HG02970 (cell line): Measurements from ENCODE around the gene C1QTNF2.

ENCODE experiments used
- ATAC-seq: cut with Tn5 transposase; IDR thresholded peaks from one replicate; pipeline ENCODE4 v1.9.1; 2021; ENCODE audit warnings: mild to moderate bottlenecking, moderate library complexity, moderate number of reproducible peaks; ENCODE audit not compliant: unreplicated experiment, low FRiP score

The C1QTNF2 gene

DNA sequence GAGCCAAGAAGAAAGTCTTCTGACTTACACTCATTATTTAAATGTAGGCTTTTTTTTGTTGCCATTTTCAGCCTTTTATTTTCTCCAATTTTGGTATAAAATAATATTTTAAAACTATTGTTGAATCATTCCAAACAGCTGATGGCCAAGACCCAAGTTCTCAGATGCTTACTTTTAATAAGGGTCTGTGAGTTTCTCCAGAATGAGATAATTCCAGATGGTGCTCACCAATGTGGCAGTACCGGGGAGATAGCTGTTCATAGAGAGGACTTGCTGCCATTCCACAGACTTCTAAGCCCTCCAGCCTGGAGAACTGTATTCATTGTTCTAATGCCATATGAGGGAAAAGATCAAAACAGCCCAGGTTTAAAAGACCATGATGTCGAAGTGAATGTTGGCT, 5.3 kb upstream of the C1QTNF2 start:
- no peak for ATAC-seq

DNA sequence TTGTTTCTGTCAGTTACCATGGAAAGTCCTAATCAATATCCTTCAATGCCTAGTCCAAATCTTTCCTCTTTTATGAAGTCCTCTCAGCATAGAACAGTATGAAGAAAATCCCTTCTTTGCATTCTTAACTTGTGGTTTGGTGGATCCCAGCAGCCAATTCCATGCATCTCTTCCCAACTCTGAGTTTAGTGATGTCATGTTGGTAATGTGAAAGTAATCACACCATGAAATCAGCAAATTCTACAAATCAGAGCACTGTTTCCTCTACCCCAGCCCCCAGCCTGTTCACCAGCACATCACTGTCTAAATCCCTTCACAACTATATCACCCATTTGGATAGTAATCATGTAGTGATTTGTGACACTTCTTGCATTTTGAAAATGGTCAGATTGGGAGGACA, 4.7 kb upstream of the C1QTNF2 start:
- no peak for ATAC-seq

DNA sequence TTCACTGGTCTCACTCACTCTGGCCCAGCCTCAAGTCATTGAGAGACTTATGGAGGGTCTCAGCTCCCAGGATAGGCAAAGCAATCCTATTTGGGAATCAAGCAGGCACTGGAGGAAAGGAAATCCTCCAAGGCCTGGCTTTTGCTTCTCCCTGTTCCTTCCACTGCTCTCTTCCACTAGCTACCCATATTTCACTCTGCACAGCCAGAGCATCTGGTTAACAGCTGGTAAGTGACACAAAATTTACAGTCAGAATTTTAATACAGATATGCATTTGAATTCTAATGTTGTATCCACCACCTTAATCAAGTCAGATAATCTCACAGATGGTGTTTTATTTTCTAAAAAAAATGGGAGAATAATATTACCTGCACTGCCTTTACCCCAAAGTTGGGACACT, 868 bp upstream of the C1QTNF2 start:
- ATAC-seq = no peak

DNA sequence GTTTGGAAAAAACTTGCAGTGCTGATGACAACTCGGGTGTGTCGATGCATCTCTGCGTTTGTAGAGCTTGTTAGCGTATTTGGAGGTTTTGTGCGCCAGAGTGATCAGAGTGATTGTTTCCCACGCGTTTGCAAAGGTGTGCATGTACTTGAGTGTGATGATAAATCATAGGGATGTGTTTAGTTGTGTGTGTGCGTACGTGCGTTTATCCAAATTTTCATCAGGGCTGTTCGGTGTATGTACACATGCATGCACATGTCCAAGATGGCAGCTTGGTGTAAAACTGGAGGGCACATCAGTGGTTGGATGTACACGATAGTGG, 248 bp upstream of the C1QTNF2 start:
- ATAC-seq = no peak

DNA sequence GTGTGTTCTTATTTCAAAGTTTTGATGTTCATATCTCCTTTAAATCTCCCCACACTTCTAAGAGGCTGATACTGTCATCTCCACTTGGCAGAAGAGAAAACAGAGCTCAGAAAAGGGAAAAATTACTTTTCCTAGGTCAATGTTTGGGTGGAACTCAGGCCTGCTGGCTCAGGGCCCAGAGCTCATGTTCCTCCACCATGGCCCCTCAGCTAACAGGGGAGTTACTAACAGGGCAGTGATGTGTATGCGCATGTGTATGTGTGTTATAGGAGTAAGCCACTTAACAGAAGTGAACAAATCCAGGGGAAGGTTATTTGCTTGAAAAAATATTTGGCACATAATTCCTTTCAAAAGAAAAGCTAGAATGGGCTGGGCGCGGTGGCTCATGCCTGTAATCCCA, 2.5 kb downstream of the C1QTNF2 start:
- no peak for ATAC-seq

DNA sequence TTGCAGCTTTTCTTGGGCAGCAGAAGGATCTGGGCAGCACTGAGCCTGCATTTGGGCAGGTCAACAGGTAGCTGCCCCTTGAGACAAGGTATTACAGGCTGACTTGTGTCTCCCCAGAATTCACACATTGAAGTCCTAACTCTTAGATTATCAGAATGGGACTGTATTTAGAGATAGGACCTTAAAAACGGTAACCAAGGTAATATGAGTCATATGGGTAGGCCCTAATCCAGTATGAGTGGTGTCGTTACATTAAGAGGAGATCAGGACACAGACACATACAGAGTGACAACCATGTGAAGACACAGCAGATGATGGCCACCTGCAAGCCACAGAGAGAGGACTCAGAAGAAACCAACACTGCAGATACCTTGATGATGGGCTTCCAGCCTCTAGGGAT, 3.2 kb downstream of the C1QTNF2 start:
- ATAC-seq = no peak

DNA sequence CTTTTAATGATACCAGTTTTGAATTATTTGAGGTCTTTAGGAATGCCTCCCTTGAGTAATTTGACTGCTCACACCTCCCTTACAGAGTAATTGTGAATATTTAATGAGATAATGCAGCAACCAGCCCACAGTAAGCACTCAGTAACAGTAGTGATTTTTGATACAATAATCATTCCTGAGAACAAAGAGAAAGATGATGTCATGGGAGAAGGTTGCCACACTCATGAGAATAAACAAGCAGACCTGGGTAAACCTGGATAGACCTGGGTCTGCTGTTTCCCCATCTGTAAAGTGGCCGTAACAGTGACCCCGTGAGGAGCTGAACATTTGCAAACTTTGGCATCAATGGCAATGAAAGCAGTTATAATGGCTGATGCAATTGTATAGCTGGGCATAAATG, 4.2 kb downstream of the C1QTNF2 start:
- no peak for ATAC-seq

DNA sequence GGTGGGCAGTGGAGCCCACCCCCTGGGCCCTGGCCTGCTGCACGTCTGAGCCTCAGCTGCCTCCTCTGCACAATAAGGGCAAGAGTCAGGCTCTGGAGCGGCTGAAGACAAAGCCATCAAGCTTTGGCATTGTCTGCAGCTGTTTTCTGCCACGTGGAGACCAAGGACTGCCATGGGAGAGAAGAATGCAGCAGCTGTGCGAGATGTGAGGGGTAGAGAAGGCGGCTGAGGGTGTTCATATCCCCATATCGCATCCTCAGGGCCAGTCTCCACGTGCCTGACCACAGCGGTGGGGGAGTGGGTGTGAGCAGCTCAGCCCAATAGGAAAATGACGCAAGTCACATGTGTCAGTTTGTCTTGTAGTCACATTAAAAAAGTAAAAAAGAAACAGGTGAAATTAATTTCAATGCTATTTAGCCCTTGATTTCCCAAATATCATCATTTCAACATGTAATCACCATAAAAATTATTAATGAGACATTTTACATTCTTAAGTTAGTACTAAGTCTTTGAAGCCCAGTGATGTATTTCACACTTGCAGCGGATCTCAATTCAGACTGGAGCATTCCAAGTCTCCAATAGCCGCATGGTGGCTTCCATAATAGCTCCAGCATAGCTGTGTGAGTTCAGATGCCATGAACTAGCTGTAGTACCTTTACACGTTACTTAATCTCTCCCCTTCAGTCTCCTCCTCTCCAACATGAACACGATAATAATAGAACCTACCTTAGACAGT, 6.6 kb downstream of the C1QTNF2 start:
- no peak for ATAC-seq

DNA sequence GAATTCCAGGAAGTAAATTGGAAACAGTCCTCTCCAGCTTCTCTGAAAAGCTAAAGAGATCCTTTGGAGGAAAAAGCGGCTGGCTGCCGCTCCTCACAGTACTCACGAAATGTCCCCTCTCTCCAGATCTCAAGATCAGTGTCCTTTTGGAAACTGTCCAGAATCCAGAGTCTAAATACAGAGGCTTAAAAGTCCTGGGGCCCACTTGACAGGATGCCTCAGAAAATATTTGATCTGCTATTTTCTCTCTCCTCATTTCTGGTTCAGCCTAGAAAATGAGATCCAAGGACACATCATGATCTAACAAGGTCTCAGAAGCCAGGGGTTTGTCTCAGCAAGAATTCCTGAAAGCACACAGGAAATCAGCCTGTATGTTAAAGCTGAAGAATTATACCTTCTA, 7.2 kb downstream of the C1QTNF2 start:
- no peak for ATAC-seq

DNA sequence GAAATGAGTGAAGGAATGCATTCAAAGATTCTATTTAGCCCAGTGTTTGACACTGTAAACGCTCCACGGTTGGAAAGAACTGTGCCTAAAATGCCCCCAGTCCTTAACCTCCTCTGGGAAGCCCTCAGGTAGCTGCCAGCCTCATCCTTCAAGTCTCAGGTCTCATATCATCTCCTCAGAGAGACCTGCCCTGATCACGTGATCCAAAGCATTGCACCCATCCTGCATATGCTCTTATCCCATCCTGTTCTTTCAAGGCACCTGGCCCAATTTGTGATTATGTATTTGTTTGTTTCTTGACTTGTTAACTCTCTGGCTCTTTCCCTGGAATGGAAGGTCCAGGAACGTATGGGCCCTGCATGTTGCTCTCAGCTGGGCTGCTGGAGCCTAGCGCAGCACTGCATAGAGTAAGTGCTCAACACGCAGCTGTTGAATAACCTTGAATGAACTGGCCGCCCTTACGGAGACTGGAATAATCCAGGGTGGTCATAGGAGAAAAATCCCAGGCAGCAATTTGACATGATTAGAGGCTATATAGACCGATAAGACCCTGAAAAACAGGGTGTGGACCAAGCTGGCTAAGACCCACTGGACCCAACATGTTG, 8.7 kb downstream of the C1QTNF2 start:
- ATAC-seq = no peak

DNA sequence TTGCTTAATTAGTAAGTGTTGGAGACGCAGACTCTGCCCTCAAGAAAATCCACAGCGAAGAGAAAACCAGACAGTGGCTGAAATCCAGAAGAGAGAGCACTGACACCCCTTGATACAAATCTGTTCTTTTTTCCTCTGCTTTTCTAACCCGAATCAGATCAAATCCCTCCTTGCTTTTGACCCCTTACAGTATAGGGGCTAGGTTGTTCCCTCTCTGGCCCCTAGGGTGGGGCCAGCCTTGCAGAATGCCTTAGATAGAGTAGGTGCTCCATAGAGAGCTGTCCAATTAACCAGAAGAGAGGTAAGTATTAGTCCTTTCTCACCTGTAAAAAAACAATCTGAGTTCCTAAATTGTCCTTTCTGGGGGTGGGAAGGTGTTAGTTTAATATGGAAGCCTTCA, 10.1 kb downstream of the C1QTNF2 start:
- ATAC-seq = no peak

DNA sequence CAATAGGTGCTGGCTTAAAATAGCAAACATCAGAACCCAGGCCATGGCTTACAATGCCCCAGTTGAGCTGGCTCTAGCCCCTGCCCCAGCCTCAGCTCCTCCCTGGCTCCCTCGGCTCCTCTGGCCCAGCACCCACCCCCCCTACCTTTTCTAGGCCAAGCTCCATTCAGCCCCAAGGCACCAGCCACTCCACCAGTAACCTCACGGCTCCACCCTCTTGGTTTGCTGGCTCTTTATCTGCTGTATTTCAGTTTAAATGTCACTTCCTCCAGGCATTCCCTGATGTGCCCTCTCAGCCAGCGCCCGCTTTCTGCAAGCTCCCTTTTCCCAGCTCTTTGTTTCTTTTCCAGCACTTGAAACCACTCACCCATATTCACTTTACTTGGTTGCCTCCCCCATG, 10.6 kb downstream of the C1QTNF2 start:
- no peak for ATAC-seq

DNA sequence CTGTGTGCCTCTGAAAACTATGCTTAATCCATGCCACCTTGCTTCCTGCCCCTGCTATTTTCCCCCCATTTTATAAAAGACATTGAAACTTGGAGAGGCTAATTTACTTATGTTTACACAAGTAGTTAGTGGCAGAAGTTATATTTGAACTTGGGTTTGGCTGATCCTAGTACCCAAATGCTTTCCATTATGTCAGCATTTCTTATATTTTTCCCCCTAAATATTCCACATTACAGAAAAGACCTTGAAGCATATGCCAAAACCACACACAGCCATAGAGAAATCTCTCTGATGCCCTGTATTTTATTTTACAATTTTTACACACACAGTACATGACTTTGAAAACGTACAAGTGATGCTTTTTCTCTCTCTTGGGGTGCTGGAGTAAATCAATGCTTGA, 11.2 kb downstream of the C1QTNF2 start:
- no peak for ATAC-seq

DNA sequence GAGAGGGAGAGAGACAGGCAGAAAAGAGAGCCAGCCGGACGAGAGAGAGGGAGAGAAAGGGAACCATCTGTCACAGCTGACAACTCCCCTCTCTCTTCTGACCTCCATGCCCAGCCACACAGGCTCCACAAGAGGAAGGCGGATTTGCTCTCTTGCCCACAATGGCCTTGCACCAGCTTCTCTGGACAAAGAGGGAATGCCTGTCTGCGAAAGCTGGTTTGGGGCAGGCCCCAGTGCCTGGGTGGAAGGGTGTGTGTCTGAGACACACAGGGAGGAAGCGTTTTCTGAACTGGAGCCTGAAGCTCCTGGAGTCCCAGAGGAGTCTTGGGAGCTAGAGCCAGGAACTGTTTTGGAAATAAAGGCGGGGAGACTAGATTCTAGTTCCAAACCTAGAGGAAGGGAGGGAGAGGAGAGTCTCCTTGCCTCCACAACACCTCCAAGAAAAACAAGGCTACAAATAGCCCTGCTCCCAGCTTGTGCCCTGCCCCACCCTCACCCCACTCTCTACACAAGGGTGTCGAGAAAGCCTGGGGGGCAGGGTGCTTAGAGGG, 12.5 kb downstream of the C1QTNF2 start:
- no peak for ATAC-seq

DNA sequence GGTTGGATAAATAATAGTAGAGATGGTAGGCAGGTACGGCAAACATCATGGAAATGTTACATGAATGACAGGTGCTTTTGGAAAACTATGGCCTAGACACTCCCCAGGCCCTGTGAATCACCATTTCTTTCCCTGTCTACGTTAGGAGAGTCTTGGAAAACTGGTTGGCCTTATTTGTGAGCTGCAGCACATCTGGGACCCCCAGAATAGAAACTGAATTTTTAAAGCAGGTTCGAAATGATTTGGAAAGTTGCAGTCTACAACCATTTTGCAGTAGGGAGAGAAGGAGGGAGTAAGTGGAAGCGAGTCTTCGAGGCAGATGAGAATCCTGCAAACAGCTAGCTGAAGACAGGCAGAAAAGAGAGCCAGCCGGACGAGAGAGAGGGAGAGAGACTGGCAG, 13.0 kb downstream of the C1QTNF2 start:
- no peak for ATAC-seq

DNA sequence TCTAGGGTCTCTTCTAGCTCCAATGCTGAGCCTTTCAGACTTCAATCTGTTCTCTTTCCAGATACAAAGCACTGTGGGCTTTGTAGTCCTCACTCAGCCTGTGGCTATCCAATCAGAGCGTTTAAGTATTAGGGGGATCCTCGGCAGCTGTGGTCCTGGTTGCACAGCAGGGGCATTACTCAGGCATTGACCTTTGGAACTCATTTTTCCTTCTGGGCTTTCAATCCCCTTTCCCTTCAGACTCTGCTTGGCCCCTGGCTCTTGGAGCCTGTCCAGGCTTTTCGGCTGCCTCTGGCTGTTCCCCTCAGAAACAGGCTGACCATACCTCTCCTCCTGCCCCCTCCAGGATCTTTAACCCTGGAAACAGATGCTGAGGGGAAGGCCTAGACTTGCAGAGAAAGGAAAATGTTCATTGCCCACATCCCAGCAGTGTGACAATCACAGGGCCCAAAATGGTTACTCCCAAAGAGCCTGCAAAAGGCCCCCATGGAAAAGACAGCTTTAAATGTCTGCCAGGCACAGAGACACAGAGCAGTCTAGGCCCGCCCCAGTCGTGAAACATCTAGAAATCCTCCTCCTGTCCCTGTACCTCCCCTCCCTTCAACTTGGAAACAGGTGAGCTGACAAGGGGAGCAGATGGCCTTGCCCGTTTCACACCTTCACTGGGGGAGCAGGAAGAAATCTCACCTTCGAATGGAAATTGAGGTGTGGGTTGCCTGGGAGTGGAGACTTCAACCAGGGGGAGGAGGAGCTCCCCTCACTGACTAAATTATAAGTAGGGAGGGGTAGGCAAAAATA, 13.7 kb downstream of the C1QTNF2 start:
- no peak for ATAC-seq

DNA sequence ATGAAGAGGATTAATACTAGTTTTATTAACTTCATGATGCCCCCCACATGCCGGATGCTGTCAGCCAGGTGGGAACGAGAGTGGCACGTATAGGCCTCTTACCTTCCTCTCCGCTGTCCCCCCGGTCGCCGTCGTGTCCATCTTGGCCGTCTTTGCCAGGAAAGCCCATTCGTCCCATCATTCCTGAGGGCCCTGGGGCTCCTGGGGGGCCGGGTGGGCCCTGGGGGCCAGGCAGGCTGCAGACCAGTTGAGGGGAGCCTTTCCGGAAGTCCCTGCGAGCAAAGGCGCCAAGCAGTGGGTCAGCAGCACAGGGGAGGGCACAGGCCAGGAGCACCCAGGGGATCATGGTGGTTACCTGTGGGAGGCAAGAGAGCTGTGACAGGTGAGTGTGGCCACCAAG, 15.8 kb downstream of the C1QTNF2 start:
- ATAC-seq = no peak

DNA sequence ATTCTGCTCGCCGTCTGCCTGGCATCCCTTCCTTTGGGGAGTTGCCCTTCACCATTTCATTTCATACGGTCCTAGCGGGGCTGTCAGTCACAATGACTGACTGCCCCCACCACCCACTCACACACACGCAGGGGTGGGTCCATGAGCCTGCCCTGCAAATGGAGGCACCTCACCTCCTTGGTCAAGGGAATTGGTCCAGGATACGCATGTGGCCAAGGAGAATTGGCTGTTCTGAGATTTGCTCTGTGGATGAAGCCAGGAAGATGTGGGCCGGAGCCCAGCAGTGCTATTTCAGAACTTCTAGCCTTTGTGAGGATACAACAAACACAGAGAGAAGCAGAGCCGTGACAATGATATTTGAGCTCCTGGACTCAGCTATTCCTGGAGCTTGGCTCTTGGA, 17.0 kb downstream of the C1QTNF2 start:
- ATAC-seq = no peak

DNA sequence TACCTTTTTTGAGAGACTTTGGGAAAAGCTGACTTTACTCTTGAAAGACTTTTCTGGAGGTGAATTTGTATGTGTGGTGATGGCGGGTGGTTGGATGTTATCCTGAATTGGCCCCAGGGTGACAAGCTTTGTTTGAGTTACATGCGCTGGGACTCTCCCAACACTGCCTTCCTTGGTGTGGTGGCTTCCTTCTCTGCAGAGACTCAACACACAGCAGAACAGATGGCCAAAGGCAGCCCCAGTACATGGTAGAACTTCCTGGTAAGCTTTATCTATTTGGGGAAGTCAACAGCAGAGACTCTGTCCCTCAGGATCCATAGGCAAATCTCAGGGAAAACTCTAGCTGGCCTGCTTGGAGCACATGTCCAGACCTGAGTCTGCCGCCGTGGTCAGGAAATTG, 18.1 kb downstream of the C1QTNF2 start:
- ATAC-seq = no peak

DNA sequence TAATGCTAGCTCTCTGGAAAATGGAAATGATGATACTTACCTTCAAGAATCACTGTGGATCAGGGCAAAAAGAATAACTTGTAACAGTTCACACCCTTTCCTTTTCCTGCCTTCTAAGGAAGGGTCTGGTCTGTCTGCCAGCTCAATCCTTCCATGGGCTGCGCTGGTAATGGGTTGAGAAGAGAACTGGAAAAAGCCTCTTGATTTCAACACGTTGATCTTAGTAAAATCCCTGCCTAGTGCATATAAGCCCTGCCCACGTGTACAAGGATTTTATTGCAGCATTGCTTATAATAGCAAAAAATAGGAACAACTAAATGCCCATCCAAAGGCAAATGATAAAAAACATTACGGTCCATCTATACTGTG, 20.5 kb downstream of the C1QTNF2 start:
- no peak for ATAC-seq

DNA sequence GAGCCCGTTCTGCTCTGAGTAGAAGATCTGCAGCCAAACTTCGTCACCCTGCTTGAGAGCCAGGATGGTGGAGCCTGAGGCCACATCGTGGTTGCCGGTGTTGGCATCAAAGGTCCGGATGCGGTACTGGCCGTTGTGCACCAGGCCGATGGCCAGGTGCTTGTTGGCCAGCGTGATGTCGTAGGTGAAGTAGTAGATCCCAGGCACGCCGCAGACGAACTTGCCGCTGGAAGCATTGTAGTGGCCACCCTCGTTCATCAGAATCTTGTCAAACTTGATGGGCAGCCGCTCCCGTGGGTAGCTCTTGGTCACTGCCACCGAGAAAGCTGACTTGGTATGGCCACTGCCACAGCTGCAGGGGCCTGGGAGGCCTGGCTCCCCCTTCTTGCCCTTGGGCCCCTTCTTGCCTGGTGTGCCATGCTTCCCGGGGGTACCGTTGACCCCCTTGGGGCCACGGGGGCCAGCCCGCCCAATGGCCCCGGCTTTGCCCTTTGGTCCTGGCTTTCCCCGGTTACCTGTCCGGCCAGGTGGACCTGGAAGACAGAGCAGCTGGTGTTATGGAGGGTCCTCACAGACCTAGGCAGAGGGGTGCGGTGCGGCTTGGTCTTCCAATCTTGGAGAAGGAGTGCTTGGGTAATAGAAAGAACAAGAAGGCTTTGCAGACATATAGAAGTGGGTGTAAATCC, 21.0 kb downstream of the C1QTNF2 start:
- ATAC-seq = no peak
